HUDEP-2 (cell line): ENCODE data around the gene ULBP3.
A peak's percentile ranks its signal among the peaks of the same experiment; 100 is the strongest.
"Not testable (repeated sequence)": the region's sequence is repeated elsewhere in the genome, so short reads cannot be mapped to it uniquely, and the experiment has no call there.

Source experiments
- DNase-seq, 76 experiments: peaks; one replicate each; lab custom pipeline; 2025; ENCODE audit not compliant: unreplicated experiment in 76 of 76; lab: John Stamatoyannopoulos, UW

Gene ULBP3

DNA sequence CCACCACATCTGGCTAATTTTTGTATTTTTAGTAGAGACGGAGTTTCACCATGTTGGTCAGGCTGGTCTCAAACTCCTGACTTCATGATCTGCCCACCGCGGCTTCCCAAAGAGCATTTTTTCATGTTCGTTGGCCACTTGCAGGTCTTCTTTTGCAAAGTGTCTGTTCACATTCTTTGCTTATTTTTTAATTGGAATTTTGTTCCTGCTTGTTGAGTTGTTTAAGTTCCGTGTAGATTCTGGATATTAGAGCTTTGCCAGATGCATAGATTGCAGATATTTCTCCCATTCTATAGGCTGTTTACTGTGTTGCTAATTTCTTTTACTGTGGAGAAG is 51.8 kb downstream of the ULBP3 start:
- DNase-seq: not testable (repeated sequence)

DNA sequence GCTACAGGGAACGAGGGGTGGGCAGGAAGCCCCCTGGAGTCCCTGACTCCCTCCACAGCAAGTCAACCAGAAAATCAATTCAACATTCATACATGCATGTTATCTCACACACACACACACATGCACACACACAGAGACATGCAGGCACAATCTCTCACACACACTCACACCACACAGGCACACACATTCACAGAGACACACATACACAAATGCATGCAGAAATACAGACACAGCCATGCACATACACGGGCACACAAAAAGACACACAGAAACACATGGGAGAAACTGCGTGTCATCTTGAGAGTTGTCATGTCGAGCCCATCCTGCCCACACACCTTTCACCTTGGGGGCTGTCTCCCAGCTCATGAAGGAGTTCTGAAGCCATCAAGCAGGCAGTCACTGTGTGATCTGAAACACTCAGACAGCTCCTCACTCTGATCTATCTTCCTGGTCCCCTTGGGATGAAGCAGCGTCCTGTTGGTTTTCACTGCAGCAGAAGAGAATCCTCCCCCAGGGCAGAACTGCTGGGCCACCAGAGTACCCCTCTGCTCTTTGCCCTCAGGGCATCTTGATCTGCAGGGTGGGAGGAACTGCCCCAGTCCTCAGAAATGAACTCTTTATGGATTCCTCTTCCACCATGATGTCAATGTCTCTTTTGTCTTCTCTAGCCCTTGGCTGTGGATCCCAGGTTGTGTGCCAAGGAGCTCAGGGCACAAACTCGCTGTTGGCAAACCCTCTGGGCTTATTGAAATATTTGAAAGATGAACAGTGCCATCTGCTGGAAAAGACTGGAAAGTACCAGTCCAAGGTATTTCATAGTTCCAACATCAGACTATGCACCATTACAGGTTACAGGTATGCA is 52.4 kb downstream of the ULBP3 start:
- DNase-seq: peak in 56 of 76 experiments; percentile 14 to 72 (median 46)

DNA sequence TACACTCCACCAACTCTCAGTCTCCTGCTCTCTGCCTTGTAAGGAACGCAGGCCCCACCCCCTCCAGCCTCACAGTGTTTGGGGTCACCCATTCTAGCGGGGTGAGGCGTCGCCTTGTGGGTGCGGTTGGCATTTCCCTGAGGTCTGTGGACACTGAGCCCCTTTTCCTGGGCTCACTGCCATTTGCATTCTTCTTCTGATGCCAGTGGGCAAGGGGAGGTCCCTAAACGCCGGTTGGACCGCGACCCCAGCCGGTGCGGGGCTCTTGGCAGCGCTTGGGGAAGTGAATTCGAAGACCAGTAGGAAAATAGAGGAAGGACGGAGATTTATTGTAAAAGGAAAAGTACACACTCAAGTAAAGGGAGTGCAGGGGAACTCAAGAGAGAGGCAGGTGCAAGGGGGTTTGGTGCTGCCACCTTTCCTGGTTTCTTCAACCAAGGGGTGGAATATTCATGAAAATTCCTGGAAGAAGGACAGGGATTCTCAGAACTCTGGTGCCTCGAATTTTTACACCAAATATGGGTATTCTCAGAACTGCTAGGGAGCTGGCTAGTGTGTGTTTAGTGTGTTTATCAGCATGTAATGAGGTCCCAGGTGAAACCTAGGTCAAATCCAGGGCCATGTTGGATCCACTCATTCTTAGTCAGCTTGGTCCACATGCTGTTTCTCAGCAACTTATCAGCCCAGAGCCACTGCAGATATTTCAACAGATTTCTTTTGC is 53.5 kb downstream of the ULBP3 start:
- DNase-seq: peak in 1 of 76 experiments; percentile 24

DNA sequence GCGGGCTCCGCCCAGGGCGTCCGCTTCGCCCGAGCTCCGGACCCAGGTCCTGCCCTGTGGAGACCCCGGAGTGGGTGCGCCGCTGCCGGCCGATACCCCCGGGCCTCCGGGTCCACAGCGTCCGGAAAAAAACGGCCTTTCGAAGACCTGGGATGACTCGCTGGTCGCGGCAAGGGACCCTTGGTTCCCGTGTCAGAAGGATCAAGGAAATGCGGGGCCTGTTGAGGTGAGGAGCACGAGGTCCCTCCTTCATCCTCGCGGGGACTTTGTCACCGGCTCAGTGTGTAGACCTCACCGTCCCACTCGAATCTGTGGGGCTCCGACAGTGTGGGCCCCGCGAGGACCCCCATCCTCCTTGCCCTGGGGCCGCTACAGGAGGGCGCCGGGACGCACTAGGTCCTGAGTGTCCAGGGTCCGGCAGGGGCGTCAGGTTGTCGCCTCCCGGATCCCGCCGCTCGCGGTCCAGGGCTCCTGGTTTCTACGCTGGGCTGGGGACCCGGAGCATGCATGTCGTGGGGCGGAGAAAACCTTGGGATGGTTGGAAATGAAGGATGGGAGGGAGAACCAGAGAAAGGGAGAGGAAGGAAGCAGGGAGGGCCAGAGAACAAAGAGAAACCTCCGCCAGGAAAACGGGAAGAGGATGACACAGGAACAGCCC is 54.2 kb downstream of the ULBP3 start:
- DNase-seq: not testable (repeated sequence)

DNA sequence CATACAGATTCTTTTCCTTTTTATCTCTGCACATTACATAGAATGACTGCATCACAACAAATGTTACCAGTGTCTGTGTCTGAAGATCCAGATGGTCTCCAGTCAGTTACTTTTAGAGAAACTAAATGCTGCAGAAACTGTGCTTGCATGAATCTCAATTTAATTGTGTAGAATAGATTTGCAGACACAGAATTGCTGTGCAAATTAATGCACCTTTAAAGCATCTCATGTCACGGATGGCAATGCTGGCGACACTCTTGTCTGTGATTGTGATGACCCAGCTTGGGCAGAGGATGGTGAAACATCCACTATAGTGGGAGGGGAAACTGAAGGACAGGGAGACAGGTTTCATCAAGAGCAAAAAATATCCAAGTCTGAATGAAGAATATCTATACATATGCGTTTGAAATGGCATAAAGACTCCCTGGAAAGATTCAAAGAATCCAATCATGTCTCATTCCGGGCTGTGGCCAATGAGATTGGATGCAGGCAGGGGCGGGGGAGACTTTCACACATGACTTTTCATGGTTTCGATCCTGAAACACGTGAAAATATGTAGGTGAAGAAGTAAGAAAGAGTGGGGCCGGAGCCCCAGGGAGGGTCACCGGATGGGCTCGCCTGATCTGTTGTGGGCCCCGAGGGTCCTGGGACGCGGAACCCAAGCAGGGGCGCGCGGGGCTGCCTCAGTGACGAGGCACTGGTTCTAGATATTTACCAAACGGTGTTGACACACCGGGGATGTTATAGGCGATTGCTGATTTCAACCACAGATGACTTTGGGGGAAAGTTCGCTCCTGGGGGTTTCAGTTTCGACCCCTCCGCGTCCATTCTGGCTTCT is 54.9 kb downstream of the ULBP3 start:
- DNase-seq: not testable (repeated sequence)

DNA sequence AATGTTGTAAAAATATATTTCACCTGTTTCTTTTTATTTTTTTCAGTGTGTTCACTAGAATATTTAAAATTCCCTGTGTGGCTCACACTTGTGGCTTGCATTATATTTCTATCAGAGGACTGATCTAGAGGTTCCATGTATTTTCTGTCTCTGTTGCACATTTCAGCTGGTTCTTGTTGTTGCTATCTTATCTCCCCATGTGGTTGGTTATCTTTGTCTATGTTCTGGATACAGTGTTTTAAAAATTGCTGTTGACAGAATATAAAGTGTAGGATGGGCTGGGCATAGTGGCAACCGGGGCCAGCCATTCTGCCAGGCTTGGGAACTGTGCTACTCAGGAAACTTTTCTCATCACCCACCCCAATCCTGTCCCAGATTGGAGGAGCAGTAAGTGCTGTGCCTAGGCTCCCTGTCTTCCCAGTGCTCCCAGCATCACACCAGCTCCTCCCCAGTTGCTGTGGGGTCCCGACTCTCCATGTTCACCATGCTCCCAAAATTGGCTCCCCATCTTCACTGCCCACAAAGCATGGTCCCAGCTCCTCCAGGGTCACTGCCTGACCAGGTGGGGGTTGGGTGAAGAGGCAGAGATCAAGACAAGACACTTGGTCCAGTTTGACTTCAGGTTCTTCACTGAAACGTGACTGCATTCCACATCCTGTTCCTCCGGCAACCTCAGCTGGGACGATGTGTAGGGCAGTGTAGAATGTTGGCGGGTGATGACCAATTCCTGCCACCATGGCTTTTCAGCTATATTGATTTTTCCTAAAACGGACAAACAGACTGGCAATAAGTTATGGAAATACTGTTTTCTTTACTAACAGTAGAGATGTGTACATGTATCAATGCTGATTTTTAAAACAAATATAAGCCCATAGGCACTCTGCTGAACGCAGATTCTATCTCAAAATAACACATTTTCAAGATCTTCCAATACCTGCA is 55.8 kb downstream of the ULBP3 start:
- DNase-seq: peak in 11 of 76 experiments; percentile 2 to 61 (median 22)
